B cell (primary cell): Measurements from ENCODE around the gene ADAM12.

ENCODE experiments used
- CTCF ChIP-seq: fragments of 200-600 bp; IDR thresholded peaks from one replicate; pipeline ENCODE4 v1.8.0; 2022; ENCODE audit warnings: antibody characterized with exemption, mild to moderate bottlenecking
- EZH2 ChIP-seq: IDR thresholded peaks from 2 replicates; pipeline ENCODE4 v1.6.1; 2012; ENCODE audit warnings: borderline replicate concordance, low read depth, mild to moderate bottlenecking, moderate library complexity, low read length; ENCODE audit not compliant: insufficient read depth, poor library complexity, severe bottlenecking

GRCh38 chr10:126181626-126182025, 206.7 kb downstream of the ADAM12 start:
- TF ChIP-seq EZH2 (no peak), CTCF (no peak)
